Measurements from ENCODE around the gene EFCAB12. TPM values are rescaled to one million over a fixed set of nuclear protein-coding genes. Genes with fewer than 3 reads are reported as not detected.

EFCAB12 gene
- total and polyA plus RNA-seq, 2 of the 13 experiments (the other 11 are each of a cell fraction or from before 2014, with no cell fraction given): 0.31 to 2.4 TPM

DNA sequence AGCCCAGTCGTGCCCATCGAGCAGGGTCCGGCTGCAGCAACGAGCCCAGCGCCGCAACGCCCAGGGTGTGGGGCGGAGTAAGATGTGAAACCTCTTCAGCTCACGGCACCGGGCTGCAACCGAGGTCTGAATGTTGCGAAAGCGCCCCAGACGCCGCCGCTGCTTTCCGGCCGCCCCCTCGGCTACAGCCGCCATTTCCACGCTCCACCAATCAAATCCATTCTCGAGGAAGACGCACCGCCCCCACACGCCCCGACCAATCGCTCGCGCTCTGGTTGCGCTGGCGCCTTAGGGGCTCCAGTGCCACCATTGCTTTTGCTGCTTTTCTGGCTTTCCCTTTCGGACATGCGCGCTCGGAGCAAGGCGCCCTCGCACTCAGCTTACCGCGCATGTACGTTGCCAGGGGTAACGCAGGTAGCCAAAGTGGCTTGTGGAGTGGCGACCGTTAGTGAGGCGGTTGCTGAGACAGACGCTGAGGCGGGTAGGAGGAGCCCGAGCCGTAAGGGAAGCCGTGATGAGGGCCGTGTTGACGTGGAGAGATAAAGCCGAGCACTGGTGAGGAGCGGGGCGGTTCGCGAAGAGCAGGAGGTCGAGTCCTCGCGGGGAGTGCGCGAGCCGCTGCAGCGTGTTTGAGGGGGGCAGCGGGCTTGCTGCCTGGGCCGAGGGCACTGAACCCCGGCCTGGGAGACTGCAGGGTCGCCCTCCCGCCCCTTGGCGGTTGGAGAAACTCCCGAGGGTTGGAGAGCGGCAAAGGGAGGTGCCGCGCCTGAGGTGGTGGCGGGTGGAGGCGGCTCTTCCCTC, 11.6 kb upstream of the EFCAB12 start, which contains the start of the genes IFT122 and MBD4 (continued):
- no peak for TF ChIP-seq SOX13 (IDR thresholded peaks at IDR 0.05)
- no peak for TF ChIP-seq SOX13 (CRISPR knock-in tag; conservative IDR thresholded peaks at IDR 0.05 in 1 of 2, IDR thresholded peaks at IDR 0.05 in 1 of 2)
- TF ChIP-seq NFATC3 (CRISPR knock-in tag; IDR thresholded peaks at IDR 0.05): 0 out of 2 replicates have a peak, but pooled peaks have one; percentile 75
- peak; percentile 35; the same call in 1 of the 2 replicates for TF ChIP-seq MEIS2 (CRISPR knock-in tag; IDR thresholded peaks at IDR 0.05)
- TF ChIP-seq ZNF317 (CRISPR knock-in tag; IDR thresholded peaks at IDR 0.05): peak; percentile 85
- no peak for TF ChIP-seq SOX6 (IDR thresholded peaks at IDR 0.05)
- peak; percentile 70 for TF ChIP-seq SOX6 (CRISPR knock-in tag; IDR thresholded peaks at IDR 0.05)
- TF ChIP-seq AKAP8 (CRISPR knock-in tag; IDR thresholded peaks at IDR 0.05): 0 out of 2 replicates have a peak, but pooled peaks have one; percentile 51
- TF ChIP-seq RBAK (CRISPR knock-in tag; IDR thresholded peaks at IDR 0.05): no peak; the same call in 1 of the 2 replicates
- no peak for TF ChIP-seq ZNF367 (CRISPR knock-in tag; IDR thresholded peaks at IDR 0.05; ENCODE audit: borderline replicate concordance)
- peak; percentile 42; the same call in 1 of the 2 replicates for TF ChIP-seq DPF2 (CRISPR knock-in tag; IDR thresholded peaks at IDR 0.05; ENCODE audit: borderline replicate concordance, low read depth)
- 0 out of 2 replicates have a peak, but pooled peaks have one; percentile 57 for TF ChIP-seq NFKBIZ (CRISPR knock-in tag; IDR thresholded peaks at IDR 0.05)
- TF ChIP-seq NFE2L1 (CRISPR knock-in tag; IDR thresholded peaks at IDR 0.05; ENCODE audit: borderline replicate concordance): peak; percentile 27; the same call in 1 of the 2 replicates
- peak; percentile 48 for TF ChIP-seq SOX5 (CRISPR knock-in tag; IDR thresholded peaks at IDR 0.05; ENCODE audit: borderline replicate concordance)
- TF ChIP-seq MAZ (IDR thresholded peaks at IDR 0.05; ENCODE audit: borderline replicate concordance, low read depth, low read length): no peak
- TF ChIP-seq MAZ (CRISPR knock-in tag; IDR thresholded peaks at IDR 0.05; ENCODE audit: low read depth): peak; percentile 83
- peak; percentile 22; the same call in 1 of the 2 replicates for TF ChIP-seq JUND (CRISPR knock-in tag; IDR thresholded peaks at IDR 0.05)
- peak; percentile 6; the same call in 1 of the 2 replicates for TF ChIP-seq EED (CRISPR knock-in tag; IDR thresholded peaks at IDR 0.05)
- 0 out of 2 replicates have a peak, but pooled peaks have one; percentile 22 for TF ChIP-seq RARG (CRISPR knock-in tag; IDR thresholded peaks at IDR 0.05; ENCODE audit: low read depth)
- TF ChIP-seq KDM1A (CRISPR knock-in tag; IDR thresholded peaks at IDR 0.05): no peak
- peak; percentile 83 for TF ChIP-seq GABPB1 (CRISPR knock-in tag; IDR thresholded peaks at IDR 0.05)
- peak; percentile 75 for TF ChIP-seq MNT (IDR thresholded peaks at IDR 0.05)
- TF ChIP-seq ARNTL (CRISPR knock-in tag; IDR thresholded peaks at IDR 0.05): 0 out of 2 replicates have a peak, but pooled peaks have one; percentile 43
- TF ChIP-seq, protein P1, sequence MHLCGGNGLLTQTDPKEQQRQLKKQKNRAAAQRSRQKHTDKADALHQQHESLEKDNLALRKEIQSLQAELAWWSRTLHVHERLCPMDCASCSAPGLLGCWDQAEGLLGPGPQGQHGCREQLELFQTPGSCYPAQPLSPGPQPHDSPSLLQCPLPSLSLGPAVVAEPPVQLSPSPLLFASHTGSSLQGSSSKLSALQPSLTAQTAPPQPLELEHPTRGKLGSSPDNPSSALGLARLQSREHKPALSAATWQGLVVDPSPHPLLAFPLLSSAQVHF (CRISPR knock-in tag; IDR thresholded peaks at IDR 0.05): 0 out of 2 replicates have a peak, but pooled peaks have one; percentile 36
- 0 out of 2 replicates have a peak, but pooled peaks have one; percentile 60 for TF ChIP-seq ZNF83 (CRISPR knock-in tag; IDR thresholded peaks at IDR 0.05; ENCODE audit: borderline replicate concordance)
- 0 out of 2 replicates have a peak, but pooled peaks have one; percentile 69 for TF ChIP-seq ZSCAN30 (CRISPR knock-in tag; IDR thresholded peaks at IDR 0.05)
- peak; percentile 13 for TF ChIP-seq TEAD3 (CRISPR knock-in tag; optimal IDR thresholded peaks at IDR 0.05; ENCODE audit: borderline replicate concordance)

All from HepG2 (cell line).